ENCODE data around the gene CYBA.

The CYBA gene

DNA sequence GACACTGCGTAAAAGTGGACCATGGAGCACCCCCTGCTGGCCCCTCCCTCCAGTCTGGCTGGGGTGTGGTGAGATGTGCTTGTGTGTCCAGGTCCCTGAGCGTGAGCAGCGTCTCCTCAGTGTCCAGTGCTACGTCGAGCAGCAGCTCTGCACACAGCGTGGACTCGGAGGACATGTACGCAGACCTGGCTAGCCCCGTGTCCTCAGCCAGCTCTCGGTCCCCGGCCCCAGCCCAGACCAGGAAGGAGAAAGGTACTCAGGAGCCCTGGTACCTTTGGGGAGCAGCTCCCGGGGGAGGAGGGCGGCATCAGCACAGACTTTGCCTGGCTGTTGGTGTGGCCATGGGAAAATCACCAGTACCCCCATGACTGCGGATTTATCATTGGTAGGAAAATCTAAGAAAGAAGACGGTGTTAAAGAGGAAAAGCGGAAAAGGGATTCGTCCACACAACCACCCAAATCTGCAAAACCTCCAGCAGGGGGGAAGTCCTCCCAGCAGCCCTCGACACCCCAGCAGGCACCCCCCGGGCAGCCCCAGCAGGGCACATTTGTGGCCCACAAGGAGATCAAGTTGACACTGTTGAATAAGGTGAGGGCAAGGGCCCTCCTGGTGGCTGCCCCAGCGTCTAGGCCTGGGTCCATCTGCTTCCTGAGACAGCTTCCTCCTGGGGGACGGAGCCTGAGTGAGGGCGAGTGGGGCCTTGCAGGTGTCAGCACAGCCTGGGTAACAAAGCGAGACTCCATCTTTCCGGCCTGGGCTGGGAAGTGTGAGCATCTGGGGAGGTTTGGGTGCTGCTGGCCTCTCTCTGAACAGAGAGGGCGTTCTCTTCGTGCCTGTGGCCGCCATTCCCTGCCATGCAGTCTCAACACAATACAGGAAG is 23.1 kb downstream of the CYBA start:
- DNase-seq, result no peak

DNA sequence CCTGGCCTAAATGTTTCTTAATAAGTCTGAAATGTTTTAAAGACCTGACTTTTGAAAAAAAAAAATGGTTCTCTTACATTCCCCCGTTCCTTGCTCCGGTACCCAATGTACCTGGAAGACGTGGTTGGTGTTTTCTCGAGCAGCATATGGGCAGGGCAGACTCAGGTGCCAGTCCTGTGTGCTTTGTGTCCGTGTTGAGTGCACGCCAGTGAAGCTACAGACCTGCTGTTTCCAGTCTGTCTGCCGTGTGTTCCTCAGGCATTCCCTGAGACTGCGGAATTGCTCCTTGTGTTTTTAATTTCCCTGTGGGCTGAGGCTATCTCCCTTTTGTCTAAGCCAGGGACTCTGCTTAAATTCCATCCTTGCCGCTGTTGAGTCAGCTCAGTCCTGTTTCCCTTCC is 24.2 kb downstream of the CYBA start:
- DNase-seq, result no peak

DNA sequence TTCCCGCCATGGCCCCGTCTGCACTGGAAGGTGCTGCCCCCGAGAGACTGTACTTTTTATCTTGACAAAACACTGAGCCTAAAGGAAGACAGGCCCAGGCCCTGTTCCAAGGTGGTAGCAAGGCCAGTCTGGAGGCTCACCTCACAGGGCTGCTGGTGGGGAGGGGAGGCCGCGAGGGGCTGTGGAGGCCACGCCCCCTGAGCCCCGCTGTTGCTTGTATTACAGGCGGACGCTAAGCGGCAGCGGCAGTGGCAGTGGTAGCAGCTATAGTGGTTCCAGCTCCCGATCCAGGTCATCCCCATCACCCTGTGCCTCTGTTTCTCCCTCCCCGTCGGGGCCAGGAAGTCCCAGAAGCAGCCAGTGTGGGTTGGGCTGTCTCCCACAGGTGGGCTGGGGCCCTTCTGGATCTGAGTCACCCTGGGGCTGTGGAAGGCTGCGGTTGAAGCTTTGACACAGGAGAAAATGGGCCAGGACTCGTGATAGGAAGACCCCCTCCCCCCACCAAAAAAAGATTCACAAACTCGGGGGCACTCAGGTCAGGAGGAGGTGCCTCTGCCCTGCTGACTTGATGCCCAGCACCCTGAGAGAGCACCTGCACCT is 25.8 kb downstream of the CYBA start:
- peak in 1 of 2 experiments; percentile 45 for DNase-seq

DNA sequence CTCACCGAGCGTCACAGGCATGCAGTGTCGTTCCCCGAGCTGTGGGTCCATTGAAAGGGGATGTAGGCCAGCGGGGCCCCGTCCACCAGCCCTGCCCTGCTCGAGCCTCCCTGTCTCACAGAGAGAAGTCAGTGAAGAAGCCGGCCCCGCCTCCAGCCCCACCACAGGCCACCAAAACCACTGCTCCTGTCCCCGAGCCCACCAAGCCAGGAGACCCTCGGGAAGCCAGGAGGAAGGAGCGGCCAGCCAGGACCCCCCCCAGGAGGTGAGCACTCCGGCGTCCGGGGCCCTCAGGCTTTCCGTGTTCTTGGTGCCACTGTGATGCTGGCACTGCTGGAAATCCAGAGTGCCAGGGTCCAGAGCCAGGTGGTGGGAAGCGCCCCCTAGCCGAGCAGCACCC is 26.4 kb downstream of the CYBA start:
- DNase-seq, result no peak

DNA sequence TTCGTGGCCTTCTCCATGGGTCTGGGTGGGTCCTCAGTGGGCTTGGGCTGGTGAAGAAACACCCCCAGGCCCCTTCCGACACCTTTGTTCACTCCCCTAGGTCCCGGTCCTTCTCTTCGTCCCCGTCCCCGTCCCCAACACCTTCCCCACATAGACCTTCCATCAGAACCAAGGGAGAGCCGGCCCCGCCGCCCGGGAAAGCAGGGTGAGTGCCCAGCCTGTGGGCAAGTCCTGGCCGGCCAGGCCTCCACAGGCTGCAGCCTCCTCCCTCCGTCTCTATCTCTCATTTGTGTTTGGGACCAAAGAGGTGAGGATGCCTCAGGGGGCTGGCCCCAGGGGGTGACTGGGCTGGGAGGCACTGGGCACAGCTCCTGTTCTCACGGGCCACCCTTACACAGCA is 27.0 kb downstream of the CYBA start:
- DNase-seq, result no peak

DNA sequence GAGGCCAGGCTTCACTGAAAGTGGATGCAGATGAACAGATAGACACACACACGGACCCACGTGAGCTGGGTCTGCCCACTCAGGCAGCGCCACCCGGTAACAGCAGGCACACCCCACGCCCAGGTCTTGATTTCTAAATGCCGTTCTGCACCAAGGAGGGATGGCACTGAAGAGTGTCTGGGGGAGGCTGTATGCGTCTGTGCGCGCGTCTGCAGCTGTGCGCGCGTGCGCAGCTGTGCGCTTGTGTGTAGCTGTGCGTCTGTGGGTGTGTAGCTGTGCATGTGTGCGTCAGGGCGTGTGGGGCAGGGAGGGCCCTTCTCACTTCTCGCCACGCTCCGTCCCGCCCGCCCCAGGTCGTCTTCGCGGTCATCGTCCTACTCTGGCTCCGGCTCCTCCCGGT is 28.0 kb downstream of the CYBA start:
- DNase-seq, result no peak

DNA sequence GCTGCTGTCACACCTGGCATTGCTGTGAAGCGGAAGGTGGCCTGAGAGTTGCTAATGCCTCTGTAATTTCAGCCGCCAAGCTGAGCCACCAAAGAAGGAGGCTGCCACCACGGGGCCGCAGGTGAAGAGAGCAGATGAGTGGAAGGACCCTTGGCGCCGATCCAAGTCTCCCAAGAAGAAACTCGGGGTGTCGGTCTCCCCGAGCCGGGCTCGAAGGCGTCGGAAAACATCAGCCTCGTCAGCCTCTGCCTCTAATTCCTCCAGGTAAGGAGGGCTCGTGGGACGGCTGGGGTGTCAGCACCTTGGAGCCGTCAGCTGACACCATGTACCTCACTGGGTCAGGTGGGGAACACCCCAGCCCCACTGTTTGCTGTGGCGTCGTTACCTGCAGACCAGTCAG is 28.7 kb downstream of the CYBA start:
- no peak for DNase-seq

DNA sequence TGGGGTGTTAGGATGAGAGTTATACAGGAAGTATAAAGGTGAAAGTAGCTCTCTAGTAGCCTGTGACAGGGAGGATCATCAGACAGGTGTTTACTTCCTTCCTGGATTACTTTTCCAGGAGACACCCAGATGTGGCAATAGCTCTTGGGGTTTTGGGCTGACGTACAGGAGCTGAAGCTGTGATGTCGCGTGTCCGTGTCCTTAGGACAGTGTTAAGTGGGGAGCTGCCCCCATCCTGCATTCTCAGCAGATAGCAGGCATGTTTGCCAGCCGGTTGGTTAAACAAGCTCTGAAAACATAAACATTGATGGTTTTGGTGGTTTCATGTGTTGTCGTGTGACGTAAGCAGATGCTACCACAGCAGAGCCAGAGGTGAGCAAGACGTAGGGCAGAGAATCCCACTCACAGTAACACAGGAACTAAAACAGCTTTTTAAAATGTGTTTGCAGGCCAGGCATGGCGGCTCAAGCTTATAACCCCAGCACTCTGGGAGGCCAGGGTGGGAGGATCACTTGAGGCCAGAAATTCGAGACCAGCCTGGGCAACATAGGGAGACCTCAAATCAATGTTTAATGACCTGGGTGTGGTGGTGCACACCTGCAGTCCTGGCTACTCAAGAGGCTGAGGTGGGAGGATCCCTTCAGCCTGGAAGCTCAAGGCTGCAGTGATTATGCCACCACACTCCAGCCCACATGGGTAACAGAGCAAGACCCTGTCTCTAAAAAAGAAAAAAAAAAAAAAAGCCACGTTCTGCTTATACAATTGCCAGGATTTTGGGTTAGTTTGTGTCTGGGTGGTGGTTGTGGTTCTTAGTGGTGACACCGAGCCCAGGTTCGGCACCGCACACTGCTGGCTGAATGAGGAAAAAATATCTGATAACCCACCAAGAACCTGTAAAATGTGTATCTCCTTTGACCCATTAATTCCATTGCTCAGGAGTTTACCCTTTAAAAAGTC is 30.7 kb downstream of the CYBA start:
- DNase-seq, result peak; percentile 52

DNA sequence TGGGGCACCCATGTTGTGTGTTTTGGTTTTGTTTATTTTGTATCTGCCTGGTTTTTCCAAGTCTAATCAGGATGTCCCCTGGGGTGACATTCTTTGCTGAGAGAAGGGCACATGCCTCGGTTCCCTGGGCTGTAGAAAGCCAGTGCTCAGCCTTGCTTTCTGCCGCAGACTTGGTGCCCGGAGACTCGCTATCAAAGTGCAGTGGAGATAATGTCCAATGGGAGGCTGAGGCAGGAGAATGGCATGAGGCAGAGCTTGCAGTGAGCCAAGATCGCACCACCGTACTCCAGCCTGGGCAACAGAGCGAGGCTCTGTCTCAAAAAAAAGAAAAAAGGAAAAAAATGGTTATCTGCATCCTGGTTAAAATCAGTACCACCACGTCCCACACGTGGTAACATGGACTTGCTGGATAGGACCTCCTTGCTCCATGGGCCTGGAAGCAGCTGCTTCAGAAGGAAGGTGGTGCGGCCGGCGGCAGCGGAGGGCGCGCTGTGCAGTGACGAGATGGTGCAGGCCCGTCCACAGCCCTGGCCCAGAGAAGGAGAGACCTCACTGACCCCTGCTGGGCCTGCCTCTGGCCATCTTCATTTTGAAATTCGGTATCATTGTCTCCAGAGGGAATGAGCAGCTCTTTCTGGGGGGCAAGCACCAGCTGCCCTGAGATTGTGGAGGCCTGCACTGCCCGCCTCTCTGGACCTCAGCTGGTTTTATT is 31.7 kb downstream of the CYBA start:
- no peak for DNase-seq

DNA sequence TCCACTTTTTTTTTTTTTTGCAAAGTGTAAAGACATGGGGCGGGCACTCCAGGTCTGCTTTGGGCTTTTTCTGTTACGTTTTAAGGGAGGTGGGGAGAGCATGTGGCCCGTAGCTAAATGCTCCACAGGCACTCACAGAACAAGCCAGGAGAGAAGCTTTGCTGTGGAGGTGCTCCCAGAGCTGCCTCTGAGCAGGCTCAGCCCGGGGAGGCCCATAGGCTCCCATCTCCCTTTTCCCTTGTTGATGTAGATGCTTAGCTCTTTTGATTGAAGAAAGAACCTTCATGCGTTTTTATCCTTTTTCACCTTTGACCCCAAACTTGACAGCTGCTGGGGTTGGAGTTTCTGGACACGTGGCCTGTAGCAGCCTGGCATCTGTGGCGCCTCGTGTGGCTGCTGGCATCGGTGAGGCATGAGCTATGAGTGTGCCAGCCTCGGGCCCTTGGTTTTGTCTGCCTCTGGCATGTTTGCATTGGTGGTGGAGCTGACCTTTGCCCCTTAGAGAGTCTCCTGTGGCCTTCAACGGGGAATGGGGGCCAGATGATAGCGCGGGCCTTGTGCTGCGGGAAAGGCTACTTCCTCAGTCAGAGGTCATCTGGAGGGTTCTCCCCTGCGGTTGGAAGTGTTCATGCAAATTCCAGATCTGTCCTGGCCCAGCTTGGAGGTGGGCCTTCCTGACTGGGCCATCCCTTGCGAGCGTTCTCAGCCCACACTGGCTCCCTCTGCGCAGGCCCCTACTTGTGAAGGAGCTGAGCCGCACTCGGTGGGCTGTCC is 32.5 kb downstream of the CYBA start:
- DNase-seq, result no peak

DNA sequence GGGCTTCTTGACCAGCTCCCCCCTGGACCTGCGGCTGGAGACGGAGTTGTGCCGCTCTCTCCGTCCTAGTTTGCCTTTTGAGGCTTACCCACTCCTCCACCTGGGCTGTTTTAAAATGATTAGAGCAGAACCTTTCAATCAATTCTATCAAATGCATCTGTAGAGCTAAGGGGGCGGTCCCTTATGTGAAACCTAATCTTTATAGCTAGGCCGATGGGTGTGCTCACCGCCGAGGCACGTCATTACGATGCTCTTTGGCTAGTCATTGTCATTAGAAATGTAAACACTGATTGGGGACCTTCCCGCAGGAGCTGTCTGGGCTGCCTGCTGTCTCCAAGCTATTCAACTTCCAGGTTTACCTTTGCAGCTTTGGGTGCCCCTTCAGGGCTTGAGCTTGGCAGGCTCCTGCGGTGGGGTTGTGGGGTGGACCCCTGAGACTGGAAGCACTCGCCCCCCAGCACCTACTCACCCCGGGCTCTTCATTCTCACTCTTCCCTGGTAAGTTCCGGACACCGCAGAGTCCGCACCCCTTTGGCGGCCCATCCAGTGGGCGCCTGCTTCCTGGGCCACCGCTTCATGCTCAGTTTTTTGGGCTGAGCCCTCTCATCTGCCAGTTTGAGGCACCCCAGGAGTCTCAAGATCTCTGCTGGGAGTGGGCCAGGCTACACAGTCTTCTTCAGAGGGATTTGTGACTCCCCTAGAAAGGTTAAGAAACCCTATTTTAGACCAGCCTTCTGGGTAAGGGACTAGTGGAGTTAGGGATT is 33.4 kb downstream of the CYBA start:
- no peak for DNase-seq

DNA sequence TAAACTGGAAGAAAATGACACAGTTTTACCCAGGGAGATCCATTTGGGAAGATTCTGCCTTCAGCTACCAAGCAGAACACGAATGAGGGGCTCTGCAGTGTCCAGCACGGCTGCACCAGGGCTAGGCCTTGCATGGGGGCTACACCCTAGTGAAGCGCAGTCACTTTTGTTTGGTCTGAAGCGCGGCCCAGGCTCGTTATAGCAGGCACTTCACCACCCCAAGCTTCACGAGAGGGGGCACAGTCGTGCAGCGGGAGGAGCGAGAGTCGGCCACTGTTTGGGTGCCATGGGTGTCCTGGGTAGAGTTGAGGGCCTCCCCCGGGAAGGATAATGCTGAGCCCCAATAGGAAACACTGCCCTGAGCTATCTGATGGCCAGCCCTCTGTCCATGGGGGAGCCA is 34.1 kb downstream of the CYBA start:
- no peak for DNase-seq

DNA sequence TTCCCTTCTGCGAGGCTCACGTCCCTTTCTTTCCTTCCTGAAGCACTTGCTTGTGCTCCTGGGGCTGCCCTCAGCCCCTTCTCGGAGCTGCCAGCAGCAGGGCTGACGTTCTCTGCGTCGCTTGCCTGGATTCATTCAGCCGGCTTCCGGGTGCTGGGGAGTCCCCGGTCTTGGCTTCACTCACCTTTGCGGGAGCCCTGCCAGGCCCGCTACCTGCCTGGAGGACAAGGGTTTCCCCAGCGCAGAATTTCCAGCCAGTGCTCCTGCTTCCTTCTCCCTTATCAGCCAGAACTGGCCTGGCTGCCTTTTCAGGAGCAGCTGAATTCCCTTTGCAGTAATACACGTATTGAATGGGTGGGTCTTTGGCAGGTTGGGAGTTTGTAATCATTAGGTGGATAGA is 34.5 kb downstream of the CYBA start:
- no peak for DNase-seq

DNA sequence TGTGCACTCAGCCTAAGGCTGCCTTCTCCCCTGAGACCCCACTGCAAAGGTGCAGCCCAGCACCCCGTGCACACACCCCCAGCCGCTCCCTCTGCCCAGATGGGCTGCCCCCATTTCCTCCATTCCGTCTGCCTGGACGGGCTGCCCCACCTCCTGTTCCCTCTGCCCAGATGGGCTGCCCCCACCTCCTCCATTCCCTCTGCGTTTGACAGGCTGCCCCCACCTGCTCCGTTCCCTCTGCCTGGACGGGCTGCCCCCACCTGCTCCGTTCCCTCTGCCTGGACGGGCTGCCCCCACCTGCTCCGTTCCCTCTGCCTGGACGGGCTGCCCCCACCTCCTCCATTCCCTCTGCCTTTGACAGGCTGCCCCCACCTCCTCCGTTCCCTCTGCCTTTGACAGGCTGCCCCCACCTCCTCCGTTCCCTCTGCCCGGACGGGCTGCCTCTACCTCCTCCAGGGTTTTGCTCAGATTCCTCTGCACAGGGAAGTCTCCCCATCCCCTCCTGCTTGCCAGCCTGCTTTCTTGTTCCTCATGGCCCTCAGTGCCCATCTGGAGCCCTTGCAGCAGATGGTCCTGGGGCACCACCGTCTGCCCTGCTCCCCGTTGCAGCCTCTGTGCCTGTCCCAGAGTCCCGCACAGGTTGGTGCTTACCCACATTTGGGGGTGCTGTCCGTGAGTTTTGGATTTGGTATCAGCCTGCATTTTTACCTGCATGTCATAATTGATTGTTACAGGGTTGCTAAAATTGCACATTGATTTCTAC is 35.9 kb downstream of the CYBA start:
- DNase-seq, result no peak

DNA sequence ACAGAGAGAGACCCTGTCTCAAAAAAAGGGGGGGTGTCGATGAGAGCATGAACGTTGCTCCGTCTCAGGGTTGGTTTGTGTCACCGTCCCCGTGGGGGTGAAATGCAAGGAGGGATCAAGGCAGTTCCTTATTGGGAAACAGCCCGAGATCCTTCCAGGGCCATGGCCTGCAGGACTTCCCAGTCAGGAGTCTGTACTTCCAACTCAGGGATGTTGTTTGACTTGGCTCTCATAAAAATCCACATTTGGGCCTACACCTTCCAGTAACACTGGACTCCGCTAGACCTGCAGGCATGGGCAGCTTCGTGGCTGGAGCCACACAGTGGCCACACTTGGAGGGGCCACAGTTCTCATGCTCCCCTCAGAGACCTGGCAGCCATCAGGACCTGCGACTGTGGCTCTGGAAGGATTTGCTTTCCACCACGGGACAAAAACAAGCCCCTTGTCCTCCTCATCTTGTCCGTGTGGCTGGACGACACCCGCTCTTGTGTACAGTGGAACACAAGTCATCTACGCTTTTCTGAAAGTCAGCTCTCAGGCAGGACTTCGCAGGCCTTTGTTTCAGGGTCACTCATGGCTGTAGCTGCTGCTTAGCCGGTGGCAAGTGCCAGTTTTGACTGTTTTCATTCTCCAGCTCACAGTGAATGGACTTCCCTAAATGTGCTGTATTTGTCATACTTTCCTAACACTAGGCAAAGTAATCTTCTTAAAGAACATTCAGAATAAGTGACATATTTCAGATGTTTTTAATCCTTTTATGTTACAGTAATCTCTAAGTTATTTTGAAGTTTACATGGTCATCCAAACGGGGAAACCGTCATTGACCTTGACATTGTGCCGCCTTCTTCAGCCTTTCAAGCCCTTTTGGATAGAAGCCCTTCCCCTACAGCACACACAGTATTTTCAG is 36.7 kb downstream of the CYBA start:
- no peak for DNase-seq

DNA sequence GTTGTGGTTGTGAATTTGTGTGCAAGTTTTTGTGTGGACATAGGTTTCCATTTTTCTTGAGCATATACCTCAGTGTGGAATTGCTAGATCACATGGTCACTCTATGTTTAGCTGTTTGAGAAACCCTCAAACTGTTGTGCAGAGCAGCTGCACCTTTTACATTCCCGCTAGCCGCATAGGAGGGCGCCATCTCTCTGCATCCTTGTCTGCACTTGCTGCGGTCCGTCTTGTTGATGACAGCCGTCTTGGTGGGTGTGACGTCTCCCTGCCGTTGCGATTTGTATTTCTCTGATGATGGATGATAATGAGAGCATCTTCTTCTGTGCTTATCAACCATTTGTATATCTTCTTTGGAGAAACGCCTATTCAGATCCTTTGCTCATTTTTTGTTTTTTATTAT is 37.6 kb downstream of the CYBA start:
- no peak for DNase-seq

DNA sequence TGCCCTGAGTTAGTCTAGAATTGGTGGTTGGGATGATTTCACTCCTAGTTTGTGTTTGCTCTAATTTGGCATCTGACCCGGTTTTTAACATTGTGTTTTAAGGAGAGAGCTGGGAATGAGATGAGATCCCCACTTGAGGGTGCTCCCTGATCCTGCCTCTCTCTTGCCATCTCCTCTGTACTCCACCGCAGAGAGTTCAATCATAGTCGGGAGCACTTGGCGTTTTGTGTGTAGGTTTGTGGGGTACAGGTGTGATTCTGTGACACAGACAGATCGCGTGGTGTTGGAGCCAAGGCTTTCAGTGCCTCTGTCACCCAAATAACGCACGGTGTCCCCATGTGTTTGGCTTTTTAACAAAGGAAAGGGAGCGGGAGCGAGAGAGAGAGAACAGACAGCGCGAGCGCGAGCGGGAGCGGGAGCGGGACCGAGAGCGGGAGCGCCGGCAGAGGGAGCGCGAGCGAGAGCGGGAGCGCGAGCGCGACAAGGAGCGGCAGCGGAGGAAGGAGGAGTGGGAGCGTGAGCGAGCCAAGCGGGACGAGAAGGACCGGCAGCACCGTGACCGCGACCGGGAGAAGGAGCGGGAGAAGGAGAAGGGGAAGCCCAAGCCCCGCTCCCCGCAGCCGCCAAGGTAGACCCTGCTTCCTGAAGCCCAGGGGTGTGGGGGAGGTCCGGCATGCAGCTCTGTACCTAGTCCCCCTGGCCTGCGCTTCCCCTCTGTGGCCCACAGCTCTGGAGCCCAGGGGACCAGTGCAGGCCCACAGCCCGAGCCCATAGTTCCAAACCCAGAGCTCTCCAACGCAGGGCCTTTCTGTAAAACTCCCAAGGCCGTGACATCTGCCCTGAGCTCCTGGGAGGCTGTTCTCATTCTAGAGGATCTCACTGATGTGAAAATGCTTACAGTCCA is 39.7 kb downstream of the CYBA start:
- no peak for DNase-seq

DNA sequence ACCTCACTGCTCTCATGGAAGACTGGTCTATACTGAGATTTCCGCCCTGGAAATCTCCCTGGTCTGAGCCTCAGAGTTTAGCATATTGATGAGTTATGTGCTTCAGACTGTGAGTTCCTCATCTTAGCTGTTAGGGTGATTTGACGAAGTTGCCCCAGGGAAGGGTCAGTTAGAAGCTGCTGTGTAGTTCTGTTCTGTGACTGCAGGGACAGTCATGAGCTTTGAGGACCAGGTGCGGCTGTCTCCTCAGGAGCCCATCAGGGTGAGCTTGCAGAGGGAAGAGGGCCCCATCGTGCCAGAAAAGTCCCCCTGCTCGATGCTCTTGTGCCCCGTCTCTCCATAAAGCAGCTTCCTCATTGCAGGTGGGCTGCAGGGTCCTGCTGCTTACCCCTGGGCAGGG is 40.8 kb downstream of the CYBA start:
- DNase-seq, result no peak

Data from activated T-cell treated with anti-CD3 and anti-CD28 coated beads, Interleukin-2, amount 50 U/mL, for 48 hours (primary cell).